Keratinocyte (primary cell): ENCODE results near the gene UQCRH. TPM values are rescaled to one million over a fixed set of nuclear protein-coding genes. Genes with fewer than 3 reads are reported as not detected.

Experiments
- DNase-seq: peaks from one replicate; pipeline ENCODE4 v3.0.0-alpha.2; 2011; ENCODE audit warnings: low read depth, missing footprints, low spot score
- FAIRE-seq: peaks from 2 replicates; lab custom pipeline; 2011; peaks lifted over from hg19 to GRCh38; lab: Jason Lieb, UNC
- H2AFZ ChIP-seq: 2 replicates; pipeline ENCODE4 v1.6.0; 2012; ENCODE audit warnings: low read length, control low read depth, inconsistent platforms; ENCODE audit not compliant: control insufficient read depth
- H3K27ac ChIP-seq: 2 replicates; pipeline ENCODE4 v1.5.1; 2011; ENCODE audit warnings: low read length; ENCODE audit not compliant: control insufficient read depth, insufficient read depth
- H3K27me3 ChIP-seq: 3 replicates; pipeline ENCODE4 v1.6.0; 2011; ENCODE audit warnings: low read length; ENCODE audit not compliant: control insufficient read depth, insufficient read depth; ENCODE audit errors: extremely low read depth
- H3K36me3 ChIP-seq, 2 experiments: 2 replicates in 1 of 2; 3 replicates in 1 of 2; pipeline ENCODE4 v1.5.1; 2011; ENCODE audit warnings: low read length in 2 of 2, mild to moderate bottlenecking in 1 of 2; ENCODE audit not compliant: control insufficient read depth in 2 of 2, insufficient read depth in 2 of 2; ENCODE audit errors: extremely low read depth in 1 of 2
- H3K4me1 ChIP-seq: 3 replicates; pipeline ENCODE4 v1.5.1; 2011; ENCODE audit warnings: low read length; ENCODE audit not compliant: control insufficient read depth, insufficient read depth; ENCODE audit errors: extremely low read depth
- H3K4me2 ChIP-seq: 3 replicates; pipeline ENCODE4 v1.6.0; 2011; ENCODE audit warnings: low read depth, low read length; ENCODE audit not compliant: control insufficient read depth, insufficient read depth; ENCODE audit errors: extremely low read depth
- H3K4me3 ChIP-seq, 3 experiments: fragments of 200-600 bp in 1 of 3; sonication (generic) in 1 of 3; 2 replicates in 2 of 3; 3 replicates in 1 of 3; pipeline ENCODE4 v1.5.1; 2011 to 2016; ENCODE audit warnings: low read length in 3 of 3, mild to moderate bottlenecking in 3 of 3, control low read depth in 2 of 3, inconsistent platforms in 1 of 3, low read depth in 1 of 3, mixed read lengths in 1 of 3, mixed run types in 1 of 3, moderate library complexity in 1 of 3; ENCODE audit not compliant: control insufficient read depth in 2 of 3, insufficient read depth in 2 of 3; ENCODE audit errors: extremely low read depth in 1 of 3
- H3K79me2 ChIP-seq: 2 replicates; pipeline ENCODE4 v1.6.0; 2012; ENCODE audit warnings: low read length; ENCODE audit not compliant: control insufficient read depth, insufficient read depth
- H3K9ac ChIP-seq: 3 replicates; pipeline ENCODE4 v1.6.0; 2011; ENCODE audit warnings: low read length; ENCODE audit not compliant: control insufficient read depth, insufficient read depth; ENCODE audit errors: extremely low read depth
- H3K9me1 ChIP-seq: 3 replicates; pipeline ENCODE4 v1.6.0; 2011; ENCODE audit warnings: low read length; ENCODE audit not compliant: control insufficient read depth, insufficient read depth; ENCODE audit errors: extremely low read depth
- H3K9me3 ChIP-seq: 2 replicates; pipeline ENCODE4 v1.5.1; 2012; ENCODE audit warnings: low read depth, low read length; ENCODE audit not compliant: control insufficient read depth
- H4K20me1 ChIP-seq: 3 replicates; pipeline ENCODE4 v1.6.0; 2011; ENCODE audit warnings: low read length; ENCODE audit not compliant: control insufficient read depth, insufficient read depth; ENCODE audit errors: extremely low read depth
- EZH2 ChIP-seq: IDR thresholded peaks from one replicate; pipeline ENCODE4 v1.6.1; 2012; ENCODE audit warnings: inconsistent platforms, mild to moderate bottlenecking, low read length, moderate library complexity
- dilution Hi-C: fragments of 300-500 bp; cut with MboI; formaldehyde crosslinking; loops from one replicate; pipeline ENCODE4 v1.7.0; 2020; ENCODE audit warnings: low sequenced_read_pairs; ENCODE audit not compliant: extremely low pct_ligation_motif_present
- polyA plus RNA-seq, 5 experiments: library from polyadenylated mRNA; depleted of rRNA in 3 of 5; stranded (reverse) in 3 of 5; stranded (forward) in 1 of 5; unstranded in 1 of 5; fragments of >200 nt; gene quantifications; 1 replicate in 1 of 5; 2 replicates in 3 of 5; 3 replicates in 1 of 5; pipeline versions ENCODE4 v1.2.1 to v1.2.3, GENCODE V29; 2011 to 2012; ENCODE audit warnings: missing spikeins in 2 of 5, low read depth in 1 of 5, low replicate concordance in 1 of 5
- TF ChIP-seq, protein P1 (sequence below), 3 experiments: IDR thresholded peaks in 1 of 3; conservative IDR thresholded peaks in 1 of 3; optimal IDR thresholded peaks in 1 of 3; 2 replicates in 2 of 3; 3 replicates in 1 of 3; pipeline versions ENCODE3 to v1.5.1; 2011; ENCODE audit warnings: low read length in 3 of 3, mild to moderate bottlenecking in 3 of 3, moderate library complexity in 2 of 3, control low read depth in 1 of 3, inconsistent platforms in 1 of 3; ENCODE audit not compliant: insufficient read depth in 2 of 3; ENCODE audit errors: extremely low read depth in 1 of 3

UQCRH gene
- polyA plus RNA-seq, 1 donor (not counting 4 experiments of a cell fraction or from before 2014, with no cell fraction given) = 970 TPM

DNA sequence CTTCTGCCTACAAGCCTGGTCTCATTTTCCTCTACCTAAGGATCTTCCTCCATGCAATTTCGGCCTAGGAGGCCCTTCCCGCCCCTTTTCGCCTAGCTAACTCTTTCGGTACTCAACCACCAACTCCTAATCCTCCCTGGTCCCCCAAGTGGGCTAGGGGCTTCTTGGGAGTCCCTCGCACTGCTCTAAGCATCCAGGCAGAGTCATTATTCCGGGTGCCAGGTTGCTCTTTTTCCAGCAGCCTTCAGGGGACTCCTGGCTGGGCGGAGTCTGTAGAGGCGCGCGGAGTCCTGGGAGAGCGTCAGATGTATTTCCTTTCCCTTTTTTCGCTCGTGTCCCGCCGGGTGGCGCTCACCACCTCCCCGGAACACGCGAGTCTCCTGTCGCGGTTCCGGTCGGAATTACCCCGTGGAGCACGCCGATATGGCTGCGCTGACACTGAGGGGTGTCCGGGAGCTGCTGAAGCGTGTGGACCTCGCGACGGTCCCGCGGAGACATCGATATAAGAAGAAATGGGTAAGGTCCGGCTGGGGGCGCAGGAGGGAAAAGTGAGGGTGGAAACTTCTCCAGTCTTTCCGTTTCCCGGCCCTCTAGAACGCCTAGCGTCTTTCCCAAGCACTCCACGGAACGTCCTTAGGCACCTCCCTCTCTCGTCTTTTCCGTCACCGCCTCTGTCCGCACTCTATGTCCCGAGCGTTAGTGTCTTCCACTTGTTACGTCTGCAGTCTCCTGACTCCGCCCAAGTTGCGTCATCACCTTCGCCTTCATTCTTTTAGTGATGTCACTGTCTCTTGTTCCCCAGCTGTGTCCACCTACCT is 37.1 kb downstream of the UQCRH start, which contains the start of gene NSUN4:
Gene NSUN4 (plus strand): TSS at position 404 of the 818 bp plus-strand sequence. CDS start 20 bp downstream, at position 424.
- Histone ChIP-seq H3K4me2 (peak within 1 kb of the TSS; percentile 88), H3K36me3 (peaks cover 11 to 28% of the 10 kb centered on the region in 2 experiments), H3K4me1 (peaks cover 14% of the 10 kb centered on the region), H3K4me3 (peak within 1 kb of the TSS; percentile 66 to 86 (median 80)), H4K20me1 (no peaks in the 10 kb centered on the region), H3K79me2 (peaks cover 28% of the 10 kb centered on the region), H3K27ac (peak within 1 kb of the TSS; percentile 94), H3K9me1 (no peaks in the 10 kb centered on the region), H3K27me3 (no peaks in the 10 kb centered on the region), H2AFZ (peak within 1 kb of the TSS; percentile 92), H3K9ac (peak within 1 kb of the TSS; percentile 92), H3K9me3 (no peaks in the 10 kb centered on the region)
- dilution Hi-C loops = no loop called here
- TF ChIP-seq, protein P1, sequence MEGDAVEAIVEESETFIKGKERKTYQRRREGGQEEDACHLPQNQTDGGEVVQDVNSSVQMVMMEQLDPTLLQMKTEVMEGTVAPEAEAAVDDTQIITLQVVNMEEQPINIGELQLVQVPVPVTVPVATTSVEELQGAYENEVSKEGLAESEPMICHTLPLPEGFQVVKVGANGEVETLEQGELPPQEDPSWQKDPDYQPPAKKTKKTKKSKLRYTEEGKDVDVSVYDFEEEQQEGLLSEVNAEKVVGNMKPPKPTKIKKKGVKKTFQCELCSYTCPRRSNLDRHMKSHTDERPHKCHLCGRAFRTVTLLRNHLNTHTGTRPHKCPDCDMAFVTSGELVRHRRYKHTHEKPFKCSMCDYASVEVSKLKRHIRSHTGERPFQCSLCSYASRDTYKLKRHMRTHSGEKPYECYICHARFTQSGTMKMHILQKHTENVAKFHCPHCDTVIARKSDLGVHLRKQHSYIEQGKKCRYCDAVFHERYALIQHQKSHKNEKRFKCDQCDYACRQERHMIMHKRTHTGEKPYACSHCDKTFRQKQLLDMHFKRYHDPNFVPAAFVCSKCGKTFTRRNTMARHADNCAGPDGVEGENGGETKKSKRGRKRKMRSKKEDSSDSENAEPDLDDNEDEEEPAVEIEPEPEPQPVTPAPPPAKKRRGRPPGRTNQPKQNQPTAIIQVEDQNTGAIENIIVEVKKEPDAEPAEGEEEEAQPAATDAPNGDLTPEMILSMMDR (optimal IDR thresholded peaks at IDR 0.05 in 1 of 3, IDR thresholded peaks at IDR 0.05 in 1 of 3, conservative IDR thresholded peaks at IDR 0.05 in 1 of 3; ENCODE audit: extremely low read depth in 1 of 3, insufficient read depth in 2 of 3, low read length in 3 of 3) = peak; percentile 67 to 90 (median 75)
- TF ChIP-seq EZH2 = no peak
- peak; percentile 90 for FAIRE-seq
- DNase-seq = peak; percentile 81

GRCh38 chr1:46341222-46342083 is 38.0 kb downstream of the UQCRH start:
- dilution Hi-C loops = no loop called here
- no peak for TF ChIP-seq EZH2
- TF ChIP-seq, protein P1 (optimal IDR thresholded peaks at IDR 0.05 in 1 of 3, IDR thresholded peaks at IDR 0.05 in 1 of 3, conservative IDR thresholded peaks at IDR 0.05 in 1 of 3; ENCODE audit: extremely low read depth in 1 of 3, insufficient read depth in 2 of 3, low read length in 3 of 3) = no peak
- no peaks in the 10 kb centered on the region for H3K9me1 ChIP-seq
- peak overlapping the region; percentile 88 for H3K4me2 ChIP-seq
- H3K4me3 ChIP-seq = peak overlapping the region; percentile 66 to 86 (median 80)
- FAIRE-seq (no peak), DNase-seq (no peak)
- no peaks in the 10 kb centered on the region for H4K20me1 ChIP-seq
- no peaks in the 10 kb centered on the region for H3K9me3 ChIP-seq
- H3K36me3 ChIP-seq = peaks cover 11 to 30% of the 10 kb centered on the region in 2 experiments
- peak overlapping the region; percentile 49 for H2AFZ ChIP-seq
- peaks cover 28% of the 10 kb centered on the region for H3K79me2 ChIP-seq
- peak overlapping the region; percentile 94 for H3K27ac ChIP-seq
- peaks cover 14% of the 10 kb centered on the region for H3K4me1 ChIP-seq
- no peaks in the 10 kb centered on the region for H3K27me3 ChIP-seq
- H3K9ac ChIP-seq = peak overlapping the region; percentile 92
